Naive B cell (primary cell): ENCODE results near the gene CHST8. TPM values are rescaled to one million over a fixed set of nuclear protein-coding genes. Genes with fewer than 3 reads are reported as not detected.
"Not testable (repeated sequence)": the region's sequence is repeated elsewhere in the genome, so short reads cannot be mapped to it uniquely, and the experiment has no call there.

Experiments
- ATAC-seq, 2 donors: fragments of 150-1000 bp; cut with Tn5 transposase; 2 replicates each; pipeline ENCODE4 v1.10.0; 2021; ENCODE audit warnings: low read depth in 2 of 2, mild to moderate bottlenecking in 2 of 2, moderate library complexity in 2 of 2
- DNase-seq: peaks from one replicate; pipeline ENCODE4 v3.0.0; 2022
- H3K27ac Mint-ChIP-seq, 6 donors: one replicate each; pipeline ENCODE4 v1.8.0; 2020 to 2022; ENCODE audit warnings: mild to moderate bottlenecking in 6 of 6, mixed read lengths in 6 of 6, moderate library complexity in 5 of 6, inconsistent platforms in 2 of 6
- H3K27me3 Mint-ChIP-seq, 3 donors: one replicate each; pipeline ENCODE4 v1.8.0; 2021 to 2022; ENCODE audit warnings: mixed read lengths in 3 of 3, mild to moderate bottlenecking in 1 of 3
- H3K36me3 Mint-ChIP-seq, 2 donors: one replicate each; pipeline ENCODE4 v1.8.0; 2020 to 2022; ENCODE audit warnings: mixed read lengths in 2 of 2, inconsistent platforms in 1 of 2, mild to moderate bottlenecking in 1 of 2
- H3K4me1 Mint-ChIP-seq, 3 donors: one replicate each; pipeline ENCODE4 v1.8.0; 2020 to 2022; ENCODE audit warnings: mixed read lengths in 3 of 3, inconsistent platforms in 1 of 3, mild to moderate bottlenecking in 1 of 3, moderate library complexity in 1 of 3
- H3K4me3 Mint-ChIP-seq, 8 donors: one replicate each; pipeline ENCODE4 v1.8.0; 2020 to 2022; ENCODE audit warnings: mild to moderate bottlenecking in 8 of 8, mixed read lengths in 8 of 8, moderate library complexity in 8 of 8, inconsistent platforms in 2 of 8
- H3K9me3 Mint-ChIP-seq, 7 donors: one replicate each; pipeline ENCODE4 v1.8.0; 2020 to 2022; ENCODE audit warnings: mixed read lengths in 7 of 7, mild to moderate bottlenecking in 5 of 7, inconsistent platforms in 2 of 7, moderate library complexity in 1 of 7
- polyA plus RNA-seq, 6 donors: library from polyadenylated mRNA; unstranded; fragments of 300-500 nt; fragmentation: Illumina TruSeq; gene quantifications; one replicate each; pipeline ENCODE4 v1.2.3, GENCODE V29; 2021; ENCODE audit warnings: low read depth in 6 of 6

Gene CHST8
- polyA plus RNA-seq, 6 donors from 2014 or later = 0.17 to 0.55 TPM; not detected in 4

DNA sequence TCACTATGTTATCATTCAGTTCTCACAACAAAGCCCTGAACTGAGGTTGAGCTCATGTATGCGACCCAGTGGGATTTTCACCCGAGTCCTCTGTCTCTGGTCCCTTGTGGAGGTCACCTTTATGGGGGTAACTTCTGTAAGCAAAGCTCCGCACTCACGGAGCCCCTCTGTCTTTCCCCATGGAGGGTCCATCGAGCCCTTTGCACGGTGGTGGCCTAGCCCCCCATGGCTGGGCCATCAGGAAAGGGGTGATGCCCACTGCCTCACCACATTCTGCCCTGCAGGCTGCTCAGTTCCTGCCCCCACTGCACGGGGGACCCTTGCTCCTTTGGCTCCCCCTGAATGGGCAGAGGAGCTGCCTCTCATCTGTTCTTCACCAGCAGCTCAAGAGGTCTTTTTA, 39.6 kb downstream of the CHST8 start:
- no peaks in the 10 kb centered on the region for H3K4me1 Mint-ChIP-seq
- no peak overlapping the region for H3K27ac Mint-ChIP-seq
- peaks cover 5 to 15% (median 11%) of the 10 kb centered on the region in 3 donors for H3K27me3 Mint-ChIP-seq
- H3K4me3 Mint-ChIP-seq = no peak overlapping the region
- DNase-seq (no peak), ATAC-seq (no peak)
- H3K9me3 Mint-ChIP-seq = peaks cover 0 to 3% (median 0%) of the 10 kb centered on the region in 7 donors
- H3K36me3 Mint-ChIP-seq = no peaks in the 10 kb centered on the region

DNA sequence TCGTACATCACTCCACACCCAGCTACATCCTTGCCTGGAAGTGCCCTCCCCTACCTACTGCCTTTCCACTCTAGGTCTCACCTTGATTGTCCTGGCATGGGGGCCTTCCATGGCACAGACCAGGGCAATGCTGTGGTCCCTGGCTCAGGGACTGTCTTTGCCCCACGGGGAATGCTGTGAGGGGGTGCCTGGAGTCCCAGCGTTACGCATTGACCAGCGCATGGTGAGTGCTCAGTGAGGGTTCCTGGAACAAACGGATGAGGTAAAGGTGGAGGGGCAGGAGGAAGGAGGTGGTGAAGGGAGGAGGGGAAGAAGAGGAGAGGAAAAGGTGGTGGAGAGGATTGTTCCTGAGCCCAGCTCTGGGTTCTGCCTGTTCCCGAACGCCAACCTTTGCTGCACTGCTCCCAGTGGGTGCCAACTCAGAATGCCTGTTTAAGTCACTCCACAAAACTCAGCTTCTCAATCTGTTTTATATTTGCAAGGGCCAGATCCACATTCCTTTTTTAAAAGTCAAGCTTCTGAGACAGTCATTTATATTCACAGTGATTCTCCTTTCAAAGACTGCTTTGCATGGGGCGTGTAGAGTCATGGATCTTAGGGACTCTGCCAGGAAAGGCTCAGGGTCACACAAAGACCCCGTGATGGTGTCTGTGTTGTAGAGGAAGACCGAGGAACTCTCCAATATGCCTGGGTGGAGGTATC, 40.8 kb downstream of the CHST8 start:
- peaks cover 5 to 19% (median 6%) of the 10 kb centered on the region in 3 donors for H3K27me3 Mint-ChIP-seq
- no peak for ATAC-seq
- no peaks in the 10 kb centered on the region for H3K36me3 Mint-ChIP-seq
- H3K27ac Mint-ChIP-seq = no peak overlapping the region
- no peak overlapping the region for H3K4me3 Mint-ChIP-seq
- no peaks in the 10 kb centered on the region for H3K4me1 Mint-ChIP-seq
- no peak for DNase-seq
- H3K9me3 Mint-ChIP-seq = peaks cover 0 to 4% (median 0%) of the 10 kb centered on the region in 7 donors

GRCh38 chr19:33663316-33663715, 41.6 kb downstream of the CHST8 start:
- H3K27ac Mint-ChIP-seq, H3K9me3 Mint-ChIP-seq, H3K36me3 Mint-ChIP-seq, DNase-seq, ATAC-seq, H3K4me1 Mint-ChIP-seq, H3K4me3 Mint-ChIP-seq: not testable (repeated sequence)
- H3K27me3 Mint-ChIP-seq = peaks cover 5 to 19% (median 6%) of the 10 kb centered on the region in 3 donors

DNA sequence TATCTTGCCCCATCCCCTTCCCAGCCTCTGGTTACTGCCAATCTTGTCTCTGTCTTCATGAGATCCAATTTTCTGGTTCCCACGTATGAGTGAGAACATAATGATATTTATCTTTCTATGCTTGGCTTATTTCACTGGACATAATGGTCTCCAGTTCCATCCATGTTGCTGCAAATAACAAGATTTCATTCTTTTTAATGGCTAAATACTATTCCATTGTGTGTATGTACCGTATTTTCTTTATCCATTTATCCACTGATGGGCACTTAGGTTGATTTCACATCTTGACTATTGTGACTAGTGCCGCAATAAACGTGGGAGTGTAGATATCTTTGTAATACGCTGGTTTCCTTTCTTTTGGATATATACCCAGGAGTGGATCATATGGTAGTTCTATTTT, 43.0 kb downstream of the CHST8 start:
- DNase-seq = no peak
- no peak for ATAC-seq
- Mint-ChIP-seq H3K9me3 (peaks cover 0 to 4% (median 0%) of the 10 kb centered on the region in 7 donors), H3K4me3 (no peak overlapping the region), H3K27me3 (peaks cover 5 to 19% (median 6%) of the 10 kb centered on the region in 3 donors), H3K36me3 (no peaks in the 10 kb centered on the region), H3K4me1 (no peaks in the 10 kb centered on the region), H3K27ac (peak overlapping the region in 1 of 6 donors; percentile 33)

- Mint-ChIP-seq H3K4me3 (no peak overlapping the region), H3K27me3 (peaks cover 0 to 19% (median 8%) of the 10 kb centered on the region in 3 donors), H3K9me3 (peaks cover 0 to 4% (median 0%) of the 10 kb centered on the region in 7 donors), H3K27ac (no peak overlapping the region), H3K4me1 (no peaks in the 10 kb centered on the region), H3K36me3 (no peaks in the 10 kb centered on the region)
- ATAC-seq (no peak), DNase-seq (no peak)
Measured at GRCh38 chr19:33665776-33666595, 44.2 kb downstream of the CHST8 start.

- no peak overlapping the region for H3K4me3 Mint-ChIP-seq
- no peak overlapping the region for H3K27ac Mint-ChIP-seq
- H3K27me3 Mint-ChIP-seq = peaks cover 0 to 28% (median 8%) of the 10 kb centered on the region in 3 donors
- H3K36me3 Mint-ChIP-seq = no peaks in the 10 kb centered on the region
- ATAC-seq (no peak), DNase-seq (no peak)
- H3K4me1 Mint-ChIP-seq = no peaks in the 10 kb centered on the region
- peaks cover 0 to 4% (median 0%) of the 10 kb centered on the region in 7 donors for H3K9me3 Mint-ChIP-seq
Measured at GRCh38 chr19:33667141-33667650, 45.4 kb downstream of the CHST8 start.

GRCh38 chr19:33667881-33668280, 46.1 kb downstream of the CHST8 start:
- H3K9me3 Mint-ChIP-seq = peaks cover 0 to 4% (median 0%) of the 10 kb centered on the region in 7 donors

DNA sequence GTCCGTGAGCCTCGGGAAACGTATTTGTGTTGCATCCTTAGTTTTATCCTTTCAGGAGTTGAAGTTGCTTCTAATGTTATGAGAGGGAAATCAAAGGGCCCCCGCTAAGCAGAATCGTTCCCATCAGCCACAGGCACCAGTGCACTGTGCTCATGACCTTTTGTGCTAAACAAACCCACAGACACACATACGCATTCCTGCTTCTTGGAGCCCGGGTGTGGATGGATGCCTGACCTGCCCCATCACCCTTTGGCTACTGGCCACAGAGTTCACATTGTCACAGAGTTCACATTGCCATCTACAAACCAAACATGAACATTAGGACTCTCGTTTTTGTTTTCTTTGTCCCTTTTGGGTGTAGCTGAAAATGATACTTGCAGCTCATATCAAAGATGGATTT, 47.2 kb downstream of the CHST8 start:
- no peak for ATAC-seq
- H3K27ac Mint-ChIP-seq = no peak overlapping the region

More at GRCh38 chr19:33667881-33668280, 46.1 kb downstream of the CHST8 start:
- no peak overlapping the region for H3K4me3 Mint-ChIP-seq
- H3K36me3 Mint-ChIP-seq = no peaks in the 10 kb centered on the region
- H3K27ac Mint-ChIP-seq = no peak overlapping the region
- ATAC-seq (no peak), DNase-seq (no peak)
- H3K27me3 Mint-ChIP-seq = peaks cover 0 to 35% (median 4%) of the 10 kb centered on the region in 3 donors
- no peaks in the 10 kb centered on the region for H3K4me1 Mint-ChIP-seq

DNA sequence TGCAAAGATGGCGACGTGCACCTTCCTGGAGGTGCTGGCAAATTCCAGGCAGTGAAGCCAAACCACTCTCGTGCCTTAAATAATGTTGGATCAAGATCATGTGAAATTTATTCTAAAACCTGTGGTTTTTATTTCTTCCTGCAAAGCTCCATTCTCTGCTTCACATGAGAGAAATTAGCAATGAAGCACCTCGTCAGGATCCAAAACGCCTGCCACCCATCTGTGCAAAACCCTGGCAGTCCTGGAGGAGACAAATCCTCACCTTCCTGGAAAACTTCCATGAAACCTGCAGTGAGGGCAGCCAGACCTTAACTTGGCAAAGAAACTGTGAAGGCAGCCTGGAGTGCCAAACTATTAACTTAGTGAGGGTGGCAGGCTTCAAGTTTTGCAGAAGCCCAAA, 47.6 kb downstream of the CHST8 start:
- Mint-ChIP-seq H3K4me3 (no peak overlapping the region), H3K36me3 (no peaks in the 10 kb centered on the region), H3K4me1 (no peaks in the 10 kb centered on the region), H3K27ac (no peak overlapping the region), H3K27me3 (peaks cover 4 to 42% (median 5%) of the 10 kb centered on the region in 3 donors), H3K9me3 (peaks cover 0 to 4% (median 0%) of the 10 kb centered on the region in 7 donors)
- DNase-seq (no peak), ATAC-seq (no peak)

More for the DNA sequence above, 47.2 kb downstream of the CHST8 start:
- Mint-ChIP-seq H3K36me3 (no peaks in the 10 kb centered on the region), H3K4me1 (no peaks in the 10 kb centered on the region), H3K4me3 (no peak overlapping the region), H3K9me3 (peaks cover 0 to 4% (median 0%) of the 10 kb centered on the region in 7 donors), H3K27me3 (peaks cover under 1 to 41% (median 4%) of the 10 kb centered on the region in 3 donors)
- no peak for DNase-seq

DNA sequence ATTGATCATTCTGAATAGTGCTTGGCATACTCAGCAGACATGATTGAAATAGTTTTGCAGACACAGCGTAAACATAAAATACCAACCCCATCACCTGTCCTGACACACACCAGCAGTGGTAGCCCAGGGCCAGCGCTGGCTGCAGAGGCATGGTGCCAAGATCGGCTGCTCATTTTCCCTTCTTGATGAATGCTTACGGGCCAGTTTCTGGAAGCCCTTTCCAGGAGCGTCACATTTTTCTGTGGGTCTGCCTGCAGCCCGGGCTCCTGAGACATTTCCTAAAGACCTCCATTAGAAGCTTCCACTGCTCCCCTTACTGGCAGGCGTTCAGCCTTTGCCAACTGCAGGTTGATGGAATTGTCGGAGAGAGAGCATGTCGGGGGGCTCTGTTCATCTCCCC, 48.6 kb downstream of the CHST8 start:
- Mint-ChIP-seq H3K27ac (peak overlapping the region in 1 of 6 donors; percentile 7), H3K36me3 (no peaks in the 10 kb centered on the region), H3K4me3 (no peak overlapping the region), H3K4me1 (no peaks in the 10 kb centered on the region), H3K9me3 (peaks cover 0 to 4% (median 0%) of the 10 kb centered on the region in 7 donors), H3K27me3 (peaks cover 4 to 45% (median 12%) of the 10 kb centered on the region in 3 donors)
- DNase-seq (no peak), ATAC-seq (no peak)

DNA sequence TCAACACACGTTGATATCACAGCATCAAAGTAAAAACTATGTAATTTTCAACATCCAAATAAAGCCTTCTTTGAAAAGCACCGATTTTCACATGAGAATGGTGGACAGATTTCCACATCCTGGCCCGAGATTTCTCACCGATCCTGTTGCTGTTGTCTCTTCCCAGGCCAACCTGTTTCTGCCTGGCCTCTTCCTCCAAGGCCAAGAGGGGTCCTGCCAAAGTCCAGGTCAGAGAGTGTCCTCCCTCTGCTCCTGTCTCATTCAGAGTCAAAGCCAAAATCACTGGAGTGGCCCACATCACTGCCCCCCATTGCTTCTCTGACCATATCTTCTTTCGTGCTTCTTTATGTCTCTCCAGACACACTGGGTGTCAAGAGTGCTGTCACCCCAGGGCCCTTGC, 49.5 kb downstream of the CHST8 start:
- Mint-ChIP-seq H3K36me3 (no peaks in the 10 kb centered on the region), H3K4me1 (no peaks in the 10 kb centered on the region), H3K9me3 (peaks cover 0 to 4% (median 0%) of the 10 kb centered on the region in 7 donors), H3K27me3 (peaks cover 4 to 36% (median 19%) of the 10 kb centered on the region in 3 donors), H3K27ac (no peak overlapping the region), H3K4me3 (no peak overlapping the region)
- ATAC-seq = no peak
- DNase-seq = no peak

- DNase-seq (no peak), ATAC-seq (no peak)
- peaks cover 10 to 43% (median 28%) of the 10 kb centered on the region in 3 donors for H3K27me3 Mint-ChIP-seq
- H3K4me3 Mint-ChIP-seq = no peak overlapping the region
- H3K4me1 Mint-ChIP-seq = no peaks in the 10 kb centered on the region
- H3K36me3 Mint-ChIP-seq = no peaks in the 10 kb centered on the region
- peaks cover 0 to 8% (median under 1%) of the 10 kb centered on the region in 7 donors for H3K9me3 Mint-ChIP-seq
- peak overlapping the region in 1 of 6 donors; percentile 39 for H3K27ac Mint-ChIP-seq
Measured at GRCh38 chr19:33673258-33673875, 51.6 kb downstream of the CHST8 start.

- no peak for ATAC-seq
- DNase-seq = no peak
- no peaks in the 10 kb centered on the region for H3K36me3 Mint-ChIP-seq
- H3K4me1 Mint-ChIP-seq = no peaks in the 10 kb centered on the region
- no peak overlapping the region for H3K27ac Mint-ChIP-seq
- peaks cover 14 to 43% (median 28%) of the 10 kb centered on the region in 3 donors for H3K27me3 Mint-ChIP-seq
- no peak overlapping the region for H3K4me3 Mint-ChIP-seq
- H3K9me3 Mint-ChIP-seq = peaks cover 0 to 8% (median 0%) of the 10 kb centered on the region in 7 donors
Measured at GRCh38 chr19:33673996-33674625, 52.4 kb downstream of the CHST8 start.
